ENCODE results near the gene QSOX2.

The QSOX2 gene

DNA sequence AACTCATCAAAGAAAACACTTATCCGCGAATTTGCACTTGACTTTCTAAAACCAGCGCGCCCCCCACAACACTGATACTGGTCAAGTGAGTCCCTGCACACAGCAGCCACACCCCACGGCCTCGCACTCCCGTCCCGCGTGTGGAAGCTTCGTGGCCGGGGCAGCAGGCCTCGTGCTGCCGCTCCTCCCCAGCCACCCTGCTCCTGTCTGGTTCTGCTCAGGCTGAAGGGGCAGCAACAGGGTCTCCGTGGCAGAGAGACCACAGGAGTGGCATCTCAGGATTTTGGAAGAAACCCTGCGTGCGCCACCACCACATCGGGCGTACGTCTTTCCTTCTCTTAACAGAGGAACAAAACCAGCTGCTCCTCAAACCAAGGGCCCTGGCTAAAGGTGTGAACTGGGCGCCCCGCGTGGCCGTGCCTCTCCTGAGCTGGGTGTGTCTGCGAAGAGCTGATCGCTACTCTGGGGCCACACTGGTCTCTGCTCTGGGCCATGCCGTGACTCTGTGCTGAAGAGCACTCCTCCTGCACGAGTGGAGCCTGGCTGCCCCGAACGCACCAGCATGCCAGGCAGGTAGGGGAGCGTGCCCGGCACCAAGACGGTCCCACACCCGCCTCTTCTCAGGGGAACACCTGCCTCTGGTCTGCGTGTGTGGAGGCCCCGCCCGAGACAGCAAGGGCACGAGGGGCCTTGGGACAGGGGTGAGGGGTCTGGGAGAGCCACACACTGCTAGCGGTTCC, 23.3 kb downstream of the QSOX2 start:
- no peak for TF ChIP-seq CTCF (IDR thresholded peaks at IDR 0.05; ENCODE audit: low read depth, low read length)
- H3K36me3 ChIP-seq, result peaks cover 72% of the 10 kb centered on the region
- no peak overlapping the region for H3K4me3 ChIP-seq (ENCODE audit: low read depth, low read length)
- H3K27me3 ChIP-seq (ENCODE audit: insufficient read depth, low read depth, severe bottlenecking), result no peaks in the 10 kb centered on the region
- H3K9me3 ChIP-seq (ENCODE audit: severe bottlenecking), result no peaks in the 10 kb centered on the region
- peak overlapping the region; percentile 25 for H3K27ac ChIP-seq
- DNase-seq, result no peak

DNA sequence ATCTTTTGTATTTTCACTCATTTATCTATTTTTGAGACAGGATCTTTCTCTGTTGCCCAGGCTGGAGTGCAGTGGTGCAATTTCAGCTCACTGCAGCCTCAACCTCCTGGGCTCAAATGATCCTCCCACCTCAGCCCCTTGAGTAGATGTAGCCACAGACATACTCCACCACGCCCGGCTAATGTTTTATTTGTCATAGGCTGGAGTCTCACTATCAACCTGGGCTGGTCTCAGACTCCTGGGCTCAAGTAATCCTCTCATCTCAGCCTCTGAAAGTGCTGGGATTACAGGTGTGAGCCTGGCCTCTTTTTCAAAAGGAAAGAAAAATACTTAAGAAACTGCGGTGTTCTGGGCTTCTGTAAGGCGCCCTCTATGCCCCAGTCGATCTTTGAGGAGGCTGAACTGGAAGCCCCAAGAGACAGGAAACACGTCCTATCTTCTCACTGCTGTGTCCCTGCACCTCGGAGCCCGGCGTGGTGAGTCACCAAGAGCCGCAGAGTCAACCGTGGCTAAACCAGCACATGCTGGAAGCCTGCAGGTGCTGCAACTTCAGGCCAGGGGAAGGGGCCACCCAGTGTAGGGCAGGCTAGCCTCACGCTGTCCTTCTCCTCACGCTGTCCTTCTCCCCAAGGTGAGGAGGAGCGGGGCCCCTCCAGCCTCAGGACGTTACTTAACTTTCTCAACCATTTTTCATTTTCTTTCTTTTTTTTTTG, 25.4 kb downstream of the QSOX2 start:
- Histone ChIP-seq H3K27me3 (ENCODE audit: insufficient read depth, low read depth, severe bottlenecking) (no peaks in the 10 kb centered on the region), H3K36me3 (peaks cover 78% of the 10 kb centered on the region), H3K9me3 (ENCODE audit: severe bottlenecking) (no peaks in the 10 kb centered on the region), H3K27ac (peak overlapping the region; percentile 98), H3K4me3 (ENCODE audit: low read depth, low read length) (no peak overlapping the region)
- TF ChIP-seq CTCF (IDR thresholded peaks at IDR 0.05; ENCODE audit: low read depth, low read length), result no peak
- peak; percentile 68 for DNase-seq

GRCh38 chr9:136219276-136219675, 26.3 kb downstream of the QSOX2 start:
- peak overlapping the region; percentile 98 for H3K27ac ChIP-seq
- DNase-seq, result peak; percentile 86
- TF ChIP-seq CTCF (IDR thresholded peaks at IDR 0.05; ENCODE audit: low read depth, low read length), result no peak
- no peak overlapping the region; the same call in 1 of the 2 replicates for H3K4me3 ChIP-seq (ENCODE audit: low read depth, low read length)
- peaks cover 79% of the 10 kb centered on the region for H3K36me3 ChIP-seq
- no peaks in the 10 kb centered on the region for H3K27me3 ChIP-seq (ENCODE audit: insufficient read depth, low read depth, severe bottlenecking)
- H3K9me3 ChIP-seq (ENCODE audit: severe bottlenecking), result no peaks in the 10 kb centered on the region

GRCh38 chr9:136218673-136219072, 26.9 kb downstream of the QSOX2 start:
- no peak for DNase-seq
- peak overlapping the region; percentile 98 for H3K27ac ChIP-seq

DNA sequence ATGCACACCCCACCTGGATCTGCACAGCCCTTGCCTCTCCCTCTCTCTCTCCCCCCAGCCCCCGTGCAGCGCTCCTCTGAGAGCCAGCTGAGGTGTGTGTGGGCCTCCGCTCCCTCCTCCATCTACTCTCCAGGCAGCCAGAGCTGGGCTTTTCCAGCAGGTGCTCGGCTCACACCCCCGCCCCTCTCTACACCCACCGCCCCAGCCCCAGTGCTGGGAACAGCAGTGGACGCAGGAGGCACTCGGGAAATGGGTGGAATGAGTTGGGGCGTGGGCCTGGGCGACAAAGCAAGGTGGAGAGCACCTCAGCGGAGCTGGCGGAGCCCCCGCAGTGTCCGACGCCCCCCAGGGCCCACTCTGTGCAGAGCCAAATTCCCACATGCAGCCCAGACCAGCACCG, 27.3 kb downstream of the QSOX2 start:
- Histone ChIP-seq H3K9me3 (ENCODE audit: severe bottlenecking) (peaks cover 4% of the 10 kb centered on the region), H3K27ac (peak overlapping the region; percentile 98), H3K36me3 (peaks cover 79% of the 10 kb centered on the region), H3K27me3 (ENCODE audit: insufficient read depth, low read depth, severe bottlenecking) (no peaks in the 10 kb centered on the region), H3K4me3 (ENCODE audit: low read depth, low read length) (peak overlapping the region; percentile 41)
- no peak for TF ChIP-seq CTCF (IDR thresholded peaks at IDR 0.05; ENCODE audit: low read depth, low read length)
- DNase-seq, result no peak

More at GRCh38 chr9:136218673-136219072, 26.9 kb downstream of the QSOX2 start:
- peak; percentile 29; the same call in 1 of the 2 replicates for TF ChIP-seq CTCF (IDR thresholded peaks at IDR 0.05; ENCODE audit: low read depth, low read length)
- Histone ChIP-seq H3K27me3 (ENCODE audit: insufficient read depth, low read depth, severe bottlenecking) (no peaks in the 10 kb centered on the region), H3K4me3 (ENCODE audit: low read depth, low read length) (peak overlapping the region; percentile 41), H3K36me3 (peaks cover 79% of the 10 kb centered on the region), H3K9me3 (ENCODE audit: severe bottlenecking) (peaks cover 3% of the 10 kb centered on the region)

Data from WERI-Rb-1 (cell line).